Testis (tissue), 2 donors: ENCODE data around the gene IGF1R.

ENCODE experiments used
- CTCF ChIP-seq, 3 experiments: fragments of 450-650 bp in 2 of 3; fragments of 200-600 bp in 1 of 3; sonication (generic) in 1 of 3; IDR thresholded peaks; one replicate each; pipeline ENCODE4 v1.5.1; 2016 to 2019; ENCODE audit warnings: antibody characterized with exemption in 3 of 3, mild to moderate bottlenecking in 2 of 3, moderate library complexity in 1 of 3
- POLR2A ChIP-seq: fragments of 450-650 bp; IDR thresholded peaks from one replicate; pipeline ENCODE4 v1.6.1; 2017; ENCODE audit warnings: antibody characterized with exemption, mild to moderate bottlenecking, moderate library complexity

GRCh38 chr15:98647774-98648653 lies at the start of gene IGF1R:
- TF ChIP-seq POLR2A (no peak), CTCF (IDR thresholded peaks at IDR 0.05) (peak in 2 of 3 experiments; percentile 2 to 3)
